GM12878 (cell line): ENCODE data around the gene KTI12. TPM values are rescaled to one million over a fixed set of nuclear protein-coding genes. Genes with fewer than 3 reads are reported as not detected.

Experiments
- ATAC-seq: fragments of 200-7000 bp; cut with Tn5 transposase; 3 replicates; pipeline ENCODE4 v1.9.1; 2020; ENCODE audit warnings: mild to moderate bottlenecking, moderate library complexity
- BruUV-seq: library from RNA; stranded (reverse); fragments of 400-500 nt; replicated peaks from 2 replicates; lab custom pipeline; 2021; lab: Mats Ljungman, UMichigan
- CTCF ChIA-PET: fragments of 300-600 bp; sonication (Branson Sonifier 250); formaldehyde crosslinking; extraction: SDS; loops from one replicate; lab custom pipeline; 2021; ENCODE audit warnings: inconsistent platforms; lab: Yijun Ruan, JAX
- POLR2A ChIA-PET: fragments of 350-600 bp; formaldehyde crosslinking; extraction: SDS; loops from one replicate; lab custom pipeline; 2021; ENCODE audit warnings: inconsistent platforms; lab: Charles Lee
- RAD21 ChIA-PET: fragments of 300-600 bp; sonication (Branson Sonifier 250); formaldehyde crosslinking; loops from one replicate; lab custom pipeline; 2023; ENCODE audit warnings: antibody characterized with exemption; ENCODE audit not compliant: unreplicated experiment; lab: Charles Lee
- SMC1A ChIA-PET: fragments of 300-600 bp; sonication (Branson Sonifier 250); formaldehyde crosslinking; loops from one replicate; lab custom pipeline; 2023; ENCODE audit not compliant: unreplicated experiment, uncharacterized antibody; lab: Charles Lee
- DNase-seq: peaks from one replicate; pipeline ENCODE4 v3.0.0-alpha.2; 2011; ENCODE audit warnings: low read depth, low spot score
- FAIRE-seq: peaks from 3 replicates; lab custom pipeline; 2011; peaks lifted over from hg19 to GRCh38; lab: Jason Lieb, UNC
- H2AFZ ChIP-seq: 2 replicates; pipeline ENCODE4 v1.6.0; 2011; ENCODE audit warnings: low read depth, low read length, control low read depth; ENCODE audit not compliant: control insufficient read depth
- H3K27ac ChIP-seq: 2 replicates; pipeline ENCODE4 v1.5.1; 2011; ENCODE audit warnings: control low read depth; ENCODE audit not compliant: control insufficient read depth, insufficient read depth
- H3K27me3 ChIP-seq, 2 experiments: replicated peaks in 1 of 2; 2 replicates each; pipeline versions ENCODE4 v1.6.0 to v1.6.1; 2011; ENCODE audit warnings: low read length in 1 of 2; ENCODE audit not compliant: control insufficient read depth in 2 of 2, insufficient read depth in 2 of 2
- H3K36me3 ChIP-seq, 2 experiments: 2 replicates each; pipeline ENCODE4 v1.5.1; 2011; ENCODE audit warnings: low read length in 1 of 2; ENCODE audit not compliant: control insufficient read depth in 2 of 2, insufficient read depth in 2 of 2
- H3K4me1 ChIP-seq: 2 replicates; pipeline ENCODE4 v1.6.1; 2011; ENCODE audit warnings: mild to moderate bottlenecking, low read length, moderate library complexity, mixed read lengths; ENCODE audit not compliant: control insufficient read depth, insufficient read depth
- H3K4me2 ChIP-seq: 2 replicates; pipeline ENCODE4 v1.6.0; 2011; ENCODE audit warnings: control low read depth; ENCODE audit not compliant: control insufficient read depth, insufficient read depth
- H3K4me3 ChIP-seq: fragments of 200-600 bp; sonication (generic); 2 replicates; pipeline ENCODE4 v1.5.1; 2016
- H3K79me2 ChIP-seq: 2 replicates; pipeline ENCODE4 v1.6.0; 2011; ENCODE audit warnings: low read length; ENCODE audit not compliant: control insufficient read depth, insufficient read depth
- H3K9ac ChIP-seq: 2 replicates; pipeline ENCODE4 v1.8.0; 2011; ENCODE audit warnings: low read length, control low read depth, mixed read lengths; ENCODE audit not compliant: control insufficient read depth, insufficient read depth
- H3K9me3 ChIP-seq: replicated peaks from 3 replicates; pipeline ENCODE4 v1.5.1; 2011; ENCODE audit warnings: mild to moderate bottlenecking, low read length; ENCODE audit not compliant: control insufficient read depth, insufficient read depth
- H4K20me1 ChIP-seq: 2 replicates; pipeline ENCODE4 v1.6.0; 2011; ENCODE audit not compliant: control insufficient read depth, insufficient read depth
- HDAC2 ChIP-seq: fragments of 200-600 bp; sonication (generic); IDR thresholded peaks from 2 replicates; pipeline ENCODE4 v1.6.1; 2017
- POLR2AphosphoS5 ChIP-seq: IDR thresholded peaks from 2 replicates; pipeline ENCODE4 v1.6.1; 2011; ENCODE audit warnings: mild to moderate bottlenecking, low read length, inconsistent platforms
- SUZ12 ChIP-seq: fragments of 200-600 bp; sonication (generic); IDR thresholded peaks from one replicate; pipeline ENCODE4 v1.6.1; 2018; ENCODE audit warnings: antibody characterized with exemption, mild to moderate bottlenecking; ENCODE audit not compliant: unreplicated experiment
- WGBS: methylation state at CpG from one replicate; pipeline ENCODE4 v1.1.6; 2016; ENCODE audit warnings: low lambda C conversion rate; ENCODE audit not compliant: insufficient replicate concordance, insufficient coverage; ENCODE audit errors: missing lambda C conversion rate; 5-methylcytosine and 5-hydroxymethylcytosine counted together
- in situ Hi-C: fragments of 300-500 bp; cut with MboI; formaldehyde crosslinking; loops from 9 replicates; pipeline ENCODE4 v1.14.3; 2018; ENCODE audit warnings: mixed read lengths
- intact Hi-C: fragments of 100-400 bp; cut with micrococcal nuclease; formaldehyde crosslinking; loops from one replicate; pipeline ENCODE4 v1.14.2; 2022; ENCODE audit not compliant: unreplicated experiment
- polyA plus RNA-seq, 11 experiments: library from polyadenylated mRNA; depleted of rRNA in 4 of 11; unstranded in 6 of 11; stranded (reverse) in 5 of 11; fragments of >200 nt; fragmentation: Nextera tagmentation in 4 of 11; fragmentation: Illumina TruSeq in 1 of 11; extraction: Ambion mirVana in 4 of 11; extraction: Trizol in 1 of 11; gene quantifications; 1 replicate in 1 of 11; 2 replicates in 10 of 11; pipeline versions ENCODE4 v1.2.1 to v1.2.3, GENCODE V29; 2011 to 2016; ENCODE audit warnings: inconsistent platforms in 2 of 11, missing spikeins in 2 of 11, low read depth in 1 of 11
- total RNA-seq, 4 experiments: library from RNA; depleted of rRNA in 3 of 4; stranded (reverse); fragments of >200 nt in 3 of 4; fragmentation: Illumina TruSeq in 1 of 4; extraction: Trizol in 1 of 4; gene quantifications; 2 replicates each; pipeline versions ENCODE4 v1.2.1 to v1.2.3, GENCODE V29; 2013 to 2021
- TF ChIP-seq, protein P1 (sequence below): fragments of 150-350 bp; IDR thresholded peaks from 2 replicates; pipeline ENCODE4 v1.6.1; 2016; ENCODE audit warnings: low read depth, low read length
- TF ChIP-seq, protein P2 (sequence below): fragments of 450-650 bp; IDR thresholded peaks from 2 replicates; pipeline ENCODE4 v1.6.1; 2017; ENCODE audit warnings: mild to moderate bottlenecking, low read depth, inconsistent platforms; ENCODE audit not compliant: poor library complexity, severe bottlenecking

The KTI12 gene
- total and polyA plus RNA-seq, 10 of the 15 experiments (the other 5 are each of a cell fraction or from before 2014, with no cell fraction given): 2.7 to 32.4 (median 17.6) TPM

DNA sequence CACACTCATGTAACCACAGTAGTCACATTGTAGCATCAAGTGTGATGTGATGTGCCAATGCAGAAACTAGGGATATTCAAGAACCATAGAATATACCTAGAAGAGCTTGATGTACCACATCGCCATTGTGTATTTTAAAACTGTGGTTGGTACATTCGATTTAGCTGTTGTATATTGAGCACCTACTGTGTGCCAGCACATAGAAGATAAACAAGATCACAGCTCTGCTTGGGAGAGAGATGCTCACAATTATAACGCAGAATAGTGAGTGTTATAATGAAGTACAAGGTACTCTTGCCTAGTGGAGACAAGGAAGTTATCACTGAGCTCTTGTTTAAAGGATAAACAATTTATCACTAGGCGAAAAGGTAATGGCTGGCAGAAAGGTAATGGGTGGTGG, 27.2 kb upstream of the KTI12 start:
- 96% methylated on average over 4 of the region's 4 CpGs for WGBS
- H3K79me2 ChIP-seq: peaks cover 44% of the 10 kb centered on the region
- CTCF ChIA-PET: interaction anchor here (1.0 to 3.0 kb wide), 3 partner anchors 9 to 19 kb away, joined by 3 to 17 read pairs (median 5); no protein-coding TSS in a partner anchor
- TF ChIP-seq SUZ12: no peak
- TF ChIP-seq, protein P1, sequence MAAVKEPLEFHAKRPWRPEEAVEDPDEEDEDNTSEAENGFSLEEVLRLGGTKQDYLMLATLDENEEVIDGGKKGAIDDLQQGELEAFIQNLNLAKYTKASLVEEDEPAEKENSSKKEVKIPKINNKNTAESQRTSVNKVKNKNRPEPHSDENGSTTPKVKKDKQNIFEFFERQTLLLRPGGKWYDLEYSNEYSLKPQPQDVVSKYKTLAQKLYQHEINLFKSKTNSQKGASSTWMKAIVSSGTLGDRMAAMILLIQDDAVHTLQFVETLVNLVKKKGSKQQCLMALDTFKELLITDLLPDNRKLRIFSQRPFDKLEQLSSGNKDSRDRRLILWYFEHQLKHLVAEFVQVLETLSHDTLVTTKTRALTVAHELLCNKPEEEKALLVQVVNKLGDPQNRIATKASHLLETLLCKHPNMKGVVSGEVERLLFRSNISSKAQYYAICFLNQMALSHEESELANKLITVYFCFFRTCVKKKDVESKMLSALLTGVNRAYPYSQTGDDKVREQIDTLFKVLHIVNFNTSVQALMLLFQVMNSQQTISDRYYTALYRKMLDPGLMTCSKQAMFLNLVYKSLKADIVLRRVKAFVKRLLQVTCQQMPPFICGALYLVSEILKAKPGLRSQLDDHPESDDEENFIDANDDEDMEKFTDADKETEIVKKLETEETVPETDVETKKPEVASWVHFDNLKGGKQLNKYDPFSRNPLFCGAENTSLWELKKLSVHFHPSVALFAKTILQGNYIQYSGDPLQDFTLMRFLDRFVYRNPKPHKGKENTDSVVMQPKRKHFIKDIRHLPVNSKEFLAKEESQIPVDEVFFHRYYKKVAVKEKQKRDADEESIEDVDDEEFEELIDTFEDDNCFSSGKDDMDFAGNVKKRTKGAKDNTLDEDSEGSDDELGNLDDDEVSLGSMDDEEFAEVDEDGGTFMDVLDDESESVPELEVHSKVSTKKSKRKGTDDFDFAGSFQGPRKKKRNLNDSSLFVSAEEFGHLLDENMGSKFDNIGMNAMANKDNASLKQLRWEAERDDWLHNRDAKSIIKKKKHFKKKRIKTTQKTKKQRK: no peak
- no peak for TF ChIP-seq HDAC2
- no peak for TF ChIP-seq POLR2AphosphoS5
- TF ChIP-seq, protein P2, sequence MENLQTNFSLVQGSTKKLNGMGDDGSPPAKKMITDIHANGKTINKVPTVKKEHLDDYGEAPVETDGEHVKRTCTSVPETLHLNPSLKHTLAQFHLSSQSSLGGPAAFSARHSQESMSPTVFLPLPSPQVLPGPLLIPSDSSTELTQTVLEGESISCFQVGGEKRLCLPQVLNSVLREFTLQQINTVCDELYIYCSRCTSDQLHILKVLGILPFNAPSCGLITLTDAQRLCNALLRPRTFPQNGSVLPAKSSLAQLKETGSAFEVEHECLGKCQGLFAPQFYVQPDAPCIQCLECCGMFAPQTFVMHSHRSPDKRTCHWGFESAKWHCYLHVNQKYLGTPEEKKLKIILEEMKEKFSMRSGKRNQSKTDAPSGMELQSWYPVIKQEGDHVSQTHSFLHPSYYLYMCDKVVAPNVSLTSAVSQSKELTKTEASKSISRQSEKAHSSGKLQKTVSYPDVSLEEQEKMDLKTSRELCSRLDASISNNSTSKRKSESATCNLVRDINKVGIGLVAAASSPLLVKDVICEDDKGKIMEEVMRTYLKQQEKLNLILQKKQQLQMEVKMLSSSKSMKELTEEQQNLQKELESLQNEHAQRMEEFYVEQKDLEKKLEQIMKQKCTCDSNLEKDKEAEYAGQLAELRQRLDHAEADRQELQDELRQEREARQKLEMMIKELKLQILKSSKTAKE: no peak
- TF ChIP-seq, all 136 proteins: peak for 0
- no peak for ATAC-seq
- ChIA-PET RAD21 (interaction anchor here (1.0 kb wide), 1 partner anchor 31 kb away, joined by 3 read pairs; no protein-coding TSS in a partner anchor), SMC1A (interaction anchor here (0.6 to 4.1 kb wide), 3 partner anchors 10 to 29 kb away, joined by 3 to 18 read pairs (median 4); no protein-coding TSS in a partner anchor), POLR2A (interaction anchor here (0.6 to 1.8 kb wide), 3 partner anchors 8 to 12 kb away, joined by 3 to 9 read pairs (median 5); no protein-coding TSS in a partner anchor)
- H3K27me3 ChIP-seq: no peaks in the 10 kb centered on the region
- FAIRE-seq: no peak
- in situ Hi-C loops (no loop called here), intact Hi-C loops (no loop called here)
- H3K4me1 ChIP-seq: peaks cover 4% of the 10 kb centered on the region; the same call in 1 of the 2 replicates
- H3K9ac ChIP-seq: no peak overlapping the region
- H3K9me3 ChIP-seq: no peaks in the 10 kb centered on the region
- no peak overlapping the region for H3K4me3 ChIP-seq
- no peaks in the 10 kb centered on the region for H4K20me1 ChIP-seq
- H3K36me3 ChIP-seq: peaks cover 0 to 14% of the 10 kb centered on the region in 2 experiments; a peak in 2 of 4 replicates
- DNase-seq: no peak
- H3K27ac ChIP-seq: no peak overlapping the region
- H3K4me2 ChIP-seq: no peak overlapping the region
- no peak overlapping the region for H2AFZ ChIP-seq
- no TSS peak for BruUV-seq
